Stimulated activated effector memory CD8-positive, alpha-beta T cell treated with anti-CD3 and anti-CD28 coated beads, Interleukin-12 subunit alpha, Interleukin-12 subunit beta, amount 100 ng/mL, for 72 hours (primary cell): Measurements from ENCODE around the gene PACS1.
"Not testable (repeated sequence)": the region's sequence is repeated elsewhere in the genome, so short reads cannot be mapped to it uniquely, and the experiment has no call there.

Experiments
- ATAC-seq: fragments of 150-1000 bp; cut with Tn5 transposase; 2 replicates; pipeline ENCODE4 v1.10.0; 2021
- DNase-seq, 2 donors: peaks; one replicate each; pipeline ENCODE4 v3.0.0; 2021 to 2022; ENCODE audit warnings: low spot score in 2 of 2
- H3K27ac Mint-ChIP-seq: one replicate; pipeline ENCODE4 v1.8.0; 2022; ENCODE audit warnings: mild to moderate bottlenecking, mixed read lengths
- H3K36me3 Mint-ChIP-seq: one replicate; pipeline ENCODE4 v1.8.0; 2022; ENCODE audit warnings: mild to moderate bottlenecking, mixed read lengths
- H3K4me1 Mint-ChIP-seq: one replicate; pipeline ENCODE4 v1.8.0; 2022; ENCODE audit warnings: mixed read lengths
- H3K4me3 Mint-ChIP-seq: one replicate; pipeline ENCODE4 v1.8.0; 2022; ENCODE audit warnings: mild to moderate bottlenecking, mixed read lengths
- H3K9me3 Mint-ChIP-seq: one replicate; pipeline ENCODE4 v1.8.0; 2022; ENCODE audit warnings: mixed read lengths

PACS1 gene

GRCh38 chr11:66271816-66272215, 201.7 kb downstream of the PACS1 start:
- Mint-ChIP-seq H3K9me3 (no peaks in the 10 kb centered on the region), H3K4me1 (peaks cover 74% of the 10 kb centered on the region), H3K27ac (peak overlapping the region; percentile 79), H3K4me3 (peak overlapping the region; percentile 37), H3K36me3 (peaks cover 91% of the 10 kb centered on the region)
- no peak for ATAC-seq
- DNase-seq = no peak

- DNase-seq (no peak), ATAC-seq (no peak)
- Mint-ChIP-seq H3K4me1 (peaks cover 71% of the 10 kb centered on the region), H3K4me3 (peak overlapping the region; percentile 37), H3K27ac (peak overlapping the region; percentile 77), H3K36me3 (peaks cover 95% of the 10 kb centered on the region), H3K9me3 (no peaks in the 10 kb centered on the region)
Observed at GRCh38 chr11:66272596-66272995, 202.5 kb downstream of the PACS1 start.

- no peak for DNase-seq
- ATAC-seq = no peak
- Mint-ChIP-seq H3K4me1 (peaks cover 70% of the 10 kb centered on the region), H3K27ac (peak overlapping the region; percentile 77), H3K9me3 (no peaks in the 10 kb centered on the region), H3K36me3 (peaks cover 86% of the 10 kb centered on the region), H3K4me3 (no peak overlapping the region)
Observed at GRCh38 chr11:66274219-66274618, 204.1 kb downstream of the PACS1 start.

- DNase-seq (no peak), ATAC-seq (no peak)
- Mint-ChIP-seq H3K9me3 (no peaks in the 10 kb centered on the region), H3K4me1 (peaks cover 68% of the 10 kb centered on the region), H3K4me3 (no peak overlapping the region), H3K27ac (no peak overlapping the region), H3K36me3 (peaks cover 76% of the 10 kb centered on the region)
Observed at GRCh38 chr11:66275396-66275795, 205.3 kb downstream of the PACS1 start.

GRCh38 chr11:66275984-66276612, 206.0 kb downstream of the PACS1 start:
- Mint-ChIP-seq H3K9me3 (no peaks in the 10 kb centered on the region), H3K4me3 (no peak overlapping the region), H3K36me3 (peaks cover 73% of the 10 kb centered on the region), H3K4me1 (peaks cover 67% of the 10 kb centered on the region), H3K27ac (no peak overlapping the region)
- no peak for ATAC-seq
- no peak for DNase-seq

GRCh38 chr11:66276619-66277018, 206.5 kb downstream of the PACS1 start:
- H3K9me3 Mint-ChIP-seq, ATAC-seq, DNase-seq, H3K27ac Mint-ChIP-seq: not testable (repeated sequence)
- peaks cover 70% of the 10 kb centered on the region for H3K4me1 Mint-ChIP-seq
- peaks cover 67% of the 10 kb centered on the region for H3K36me3 Mint-ChIP-seq
- peak overlapping the region; percentile 54 for H3K4me3 Mint-ChIP-seq

GRCh38 chr11:66277064-66277463, 207.0 kb downstream of the PACS1 start:
- H3K36me3 Mint-ChIP-seq = peaks cover 67% of the 10 kb centered on the region
- not testable (repeated sequence) for H3K9me3 Mint-ChIP-seq, ATAC-seq, H3K27ac Mint-ChIP-seq
- DNase-seq = peak in 1 of 2 donors; percentile 54
- peaks cover 70% of the 10 kb centered on the region for H3K4me1 Mint-ChIP-seq
- peak overlapping the region; percentile 54 for H3K4me3 Mint-ChIP-seq

GRCh38 chr11:66277471-66278362, 207.6 kb downstream of the PACS1 start, which contains the start of gene CNIH2:
Gene CNIH2, plus strand, starts transcription at chr11:66278175. Its CDS starts 282 bp downstream, at chr11:66278457.
- peaks cover 67% of the 10 kb centered on the region for H3K36me3 Mint-ChIP-seq
- peak within 1 kb of the TSS; percentile 86 for H3K27ac Mint-ChIP-seq
- peaks cover 70% of the 10 kb centered on the region for H3K4me1 Mint-ChIP-seq
- peak within 1 kb of the TSS; percentile 54 for H3K4me3 Mint-ChIP-seq
- ATAC-seq (peak; percentile 52), DNase-seq (peak in 1 of 2 donors; percentile 66)
- H3K9me3 Mint-ChIP-seq = no peaks in the 10 kb centered on the region

- DNase-seq (no peak), ATAC-seq (no peak)
- H3K36me3 Mint-ChIP-seq = peaks cover 64% of the 10 kb centered on the region
Observed at GRCh38 chr11:66278363-66279091, 208.5 kb downstream of the PACS1 start.

GRCh38 chr11:66279092-66279734, 209.1 kb downstream of the PACS1 start:
- Mint-ChIP-seq H3K4me1 (peaks cover 61% of the 10 kb centered on the region), H3K27ac (peak overlapping the region; percentile 86), H3K36me3 (peaks cover 57% of the 10 kb centered on the region), H3K4me3 (peak overlapping the region; percentile 54), H3K9me3 (no peaks in the 10 kb centered on the region)
- ATAC-seq (no peak), DNase-seq (no peak)

More at GRCh38 chr11:66278363-66279091, 208.5 kb downstream of the PACS1 start:
- Mint-ChIP-seq H3K4me1 (peaks cover 68% of the 10 kb centered on the region), H3K4me3 (peak overlapping the region; percentile 54), H3K27ac (peak overlapping the region; percentile 86), H3K9me3 (no peaks in the 10 kb centered on the region)

GRCh38 chr11:66280428-66280827, 210.4 kb downstream of the PACS1 start:
- peaks cover 49% of the 10 kb centered on the region for H3K36me3 Mint-ChIP-seq
- H3K4me1 Mint-ChIP-seq = peaks cover 59% of the 10 kb centered on the region
- ATAC-seq (no peak), DNase-seq (no peak)
- H3K9me3 Mint-ChIP-seq = no peaks in the 10 kb centered on the region
- no peak overlapping the region for H3K27ac Mint-ChIP-seq
- H3K4me3 Mint-ChIP-seq = no peak overlapping the region

GRCh38 chr11:66281001-66281400, 210.9 kb downstream of the PACS1 start:
- Mint-ChIP-seq H3K4me3 (no peak overlapping the region), H3K4me1 (peaks cover 65% of the 10 kb centered on the region), H3K36me3 (peaks cover 45% of the 10 kb centered on the region), H3K9me3 (no peaks in the 10 kb centered on the region), H3K27ac (peak overlapping the region; percentile 94)
- ATAC-seq (no peak), DNase-seq (no peak)

- H3K4me1 Mint-ChIP-seq = peaks cover 63% of the 10 kb centered on the region
- peaks cover 41% of the 10 kb centered on the region for H3K36me3 Mint-ChIP-seq
- H3K27ac Mint-ChIP-seq = peak overlapping the region; percentile 94
- DNase-seq = no peak
- no peaks in the 10 kb centered on the region for H3K9me3 Mint-ChIP-seq
- no peak for ATAC-seq
- H3K4me3 Mint-ChIP-seq = no peak overlapping the region
Observed at GRCh38 chr11:66281776-66282467, 211.8 kb downstream of the PACS1 start.
